Colon (tissue), 2 donors: ENCODE measurements around the gene CLEC2D.
"Not testable (repeated sequence)": the region's sequence is repeated elsewhere in the genome, so short reads cannot be mapped to it uniquely, and the experiment has no call there.

Experiments
- FAIRE-seq: peaks from 2 replicates; lab custom pipeline; 2012; peaks lifted over from hg19 to GRCh38; lab: Jason Lieb, UNC
- donor health status: control.
- donor health status: control.

CLEC2D gene

GRCh38 chr12:9669534-9669933 lies at the start of gene CLEC2D:
TSS of gene CLEC2D (plus strand) at chr12:9669713. CDS start at chr12:9669735, 22 bp downstream.
- no peak for FAIRE-seq

- FAIRE-seq, result no peak
Measured at GRCh38 chr12:9625019-9625418, 44.5 kb upstream of the CLEC2D start.

- FAIRE-seq, result no peak
Measured at GRCh38 chr12:9626291-9626690, 43.2 kb upstream of the CLEC2D start.

- FAIRE-seq, result no peak
Measured at GRCh38 chr12:9626821-9627220, 42.7 kb upstream of the CLEC2D start.

- FAIRE-seq, result no peak
Measured at GRCh38 chr12:9632766-9633165, 36.7 kb upstream of the CLEC2D start.

- FAIRE-seq, result no peak
Measured at GRCh38 chr12:9634177-9634803, 35.2 kb upstream of the CLEC2D start.

GRCh38 chr12:9634969-9635754 lies 34.4 kb upstream of the CLEC2D start:
- no peak for FAIRE-seq

GRCh38 chr12:9636150-9636850 lies 33.2 kb upstream of the CLEC2D start:
- peak; percentile 33 for FAIRE-seq

- no peak for FAIRE-seq
Measured at GRCh38 chr12:9636851-9637206, 32.7 kb upstream of the CLEC2D start.

- FAIRE-seq, result no peak
Measured at GRCh38 chr12:9640024-9640423, 29.5 kb upstream of the CLEC2D start.

- FAIRE-seq, result no peak
Measured at GRCh38 chr12:9642606-9643265, 26.8 kb upstream of the CLEC2D start.

- FAIRE-seq, result no peak
Measured at GRCh38 chr12:9643266-9643660, 26.2 kb upstream of the CLEC2D start.

GRCh38 chr12:9644985-9645551 lies 24.4 kb upstream of the CLEC2D start:
- FAIRE-seq, result not testable (repeated sequence)

GRCh38 chr12:9646794-9647781 lies 22.4 kb upstream of the CLEC2D start:
- FAIRE-seq, result no peak

GRCh38 chr12:9647825-9648700 lies 21.4 kb upstream of the CLEC2D start:
- FAIRE-seq, result no peak

GRCh38 chr12:9648701-9649531 lies 20.6 kb upstream of the CLEC2D start:
- FAIRE-seq, result no peak

- FAIRE-seq, result no peak
Measured at GRCh38 chr12:9649532-9649940, 20.0 kb upstream of the CLEC2D start.

- no peak for FAIRE-seq
Measured at GRCh38 chr12:9650151-9650576, 19.3 kb upstream of the CLEC2D start.

- no peak for FAIRE-seq
Measured at GRCh38 chr12:9651265-9651729, 18.2 kb upstream of the CLEC2D start.
